GM12864 (cell line): Measurements from ENCODE around the gene GPATCH2.

ENCODE experiments used
- DNase-seq: peaks from one replicate; pipeline ENCODE4 v3.0.0-alpha.2; 2011; ENCODE audit warnings: low read depth
- H3K4me3 ChIP-seq: 2 replicates; pipeline ENCODE4 v1.5.1; 2011; ENCODE audit warnings: mild to moderate bottlenecking, low read depth, low read length, control low read depth
- CTCF ChIP-seq: IDR thresholded peaks from 2 replicates; pipeline ENCODE4 v1.5.1; 2011; ENCODE audit warnings: low read depth, mild to moderate bottlenecking, moderate library complexity, low read length, control low read depth, inconsistent platforms; ENCODE audit errors: missing control alignments

Gene GPATCH2

DNA sequence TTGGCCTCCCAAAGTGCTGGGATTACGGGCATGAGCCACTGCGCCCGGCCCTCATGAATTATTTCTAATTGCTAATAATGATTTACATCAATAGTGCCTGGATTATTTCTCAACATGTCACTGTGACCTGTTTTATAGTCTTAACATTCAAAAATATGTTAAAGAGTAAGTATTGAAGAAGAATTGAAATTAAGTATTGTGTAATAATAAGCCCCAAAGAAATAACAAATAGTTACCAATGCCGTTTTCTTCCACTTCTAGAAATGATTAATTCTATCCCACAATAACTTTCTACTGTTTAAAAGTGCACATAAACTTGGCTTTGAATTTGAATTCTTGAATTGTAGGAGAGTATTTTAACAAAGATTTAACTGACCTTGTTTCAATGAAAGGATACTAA, 19.8 kb upstream of the GPATCH2 start:
- no peak for DNase-seq
- no peak for TF ChIP-seq CTCF
- no peak overlapping the region for H3K4me3 ChIP-seq

GRCh38 chr1:217647791-217648190, 16.9 kb upstream of the GPATCH2 start:
- no peak overlapping the region for H3K4me3 ChIP-seq
- no peak for TF ChIP-seq CTCF
- DNase-seq: no peak

DNA sequence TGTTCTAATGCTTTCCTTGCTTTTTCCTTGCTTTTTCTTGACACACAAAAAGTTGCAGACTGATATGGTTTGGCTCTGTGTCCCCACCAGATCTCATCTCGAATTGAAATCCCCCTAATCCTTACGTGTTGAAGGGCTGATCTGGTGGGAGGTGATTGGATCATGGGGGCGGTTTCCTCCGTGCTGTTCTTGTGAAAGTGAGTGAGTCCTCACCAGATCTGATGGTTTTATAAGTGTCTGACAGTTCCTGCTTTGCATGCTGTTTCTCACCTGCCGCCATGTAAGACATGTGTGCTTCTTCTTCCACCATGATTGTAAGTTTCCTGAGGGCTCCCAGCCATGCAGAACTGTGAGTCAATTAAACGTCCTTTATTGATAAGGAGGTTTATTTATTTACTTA, 11.6 kb upstream of the GPATCH2 start:
- no peak for DNase-seq
- TF ChIP-seq CTCF: no peak
- H3K4me3 ChIP-seq: no peak overlapping the region

- DNase-seq: no peak
- TF ChIP-seq CTCF: no peak
- H3K4me3 ChIP-seq: no peak overlapping the region
Observed at GRCh38 chr1:217627431-217627830, 3.5 kb downstream of the GPATCH2 start.

- H3K4me3 ChIP-seq: no peak overlapping the region
- TF ChIP-seq CTCF: no peak
- DNase-seq: no peak
Observed at GRCh38 chr1:217626321-217626720, 4.6 kb downstream of the GPATCH2 start.

- H3K4me3 ChIP-seq: no peak overlapping the region
- no peak for DNase-seq
- no peak for TF ChIP-seq CTCF
Observed at GRCh38 chr1:217622042-217622441, 8.8 kb downstream of the GPATCH2 start.

- no peak overlapping the region for H3K4me3 ChIP-seq
- peak; percentile 66 for DNase-seq
Observed at GRCh38 chr1:217620814-217621213, 10.1 kb downstream of the GPATCH2 start.

More at GRCh38 chr1:217620814-217621213, 10.1 kb downstream of the GPATCH2 start:
- TF ChIP-seq CTCF: no peak
